SK-N-MC (cell line): ENCODE results near the gene CSNK1D.

Source experiments
- DNase-seq: peaks from one replicate; pipeline ENCODE4 v3.0.0-alpha.2; 2011; ENCODE audit warnings: low read depth, low spot score
- H3K27ac ChIP-seq: fragments of 200-600 bp; sonication (generic); 2 replicates; pipeline ENCODE4 v1.5.1; 2016; ENCODE audit warnings: mixed run types
- H3K36me3 ChIP-seq: fragments of 200-600 bp; sonication (generic); 2 replicates; pipeline ENCODE4 v1.6.1; 2017; ENCODE audit warnings: antibody characterized with exemption, low read length, mixed read lengths; ENCODE audit not compliant: insufficient read depth
- H3K4me3 ChIP-seq: fragments of 200-600 bp; sonication (generic); 2 replicates; pipeline ENCODE4 v1.5.1; 2016
- H3K9ac ChIP-seq: fragments of 200-600 bp; sonication (generic); 2 replicates; pipeline ENCODE4 v1.8.0; 2017; ENCODE audit warnings: mixed run types, mixed read lengths; ENCODE audit not compliant: insufficient read length
- H3K9me3 ChIP-seq: fragments of 200-600 bp; sonication (generic); 2 replicates; pipeline ENCODE4 v1.6.1; 2017; ENCODE audit warnings: low read depth, mild to moderate bottlenecking, antibody characterized with exemption, low read length, moderate library complexity, mixed read lengths
- EZH2 ChIP-seq: fragments of 200-600 bp; sonication (generic); IDR thresholded peaks from one replicate; pipeline ENCODE4 v1.6.1; 2017; ENCODE audit warnings: antibody characterized with exemption
- FOXP2 ChIP-seq: optimal IDR thresholded peaks from 2 replicates; pipeline ENCODE3; 2011; ENCODE audit warnings: mild to moderate bottlenecking, moderate library complexity; ENCODE audit not compliant: insufficient read depth; ENCODE audit errors: extremely low read length, control extremely low read depth
- POLR2AphosphoS5 ChIP-seq: IDR thresholded peaks from 2 replicates; pipeline ENCODE4 v1.6.1; 2012; ENCODE audit warnings: mild to moderate bottlenecking, low read depth, low read length, borderline replicate concordance

The CSNK1D gene

GRCh38 chr17:82298538-82299421 is 25.3 kb upstream of the CSNK1D start:
- TF ChIP-seq POLR2AphosphoS5 (no peak), FOXP2 (no peak), EZH2 (no peak)
- Histone ChIP-seq H3K27ac (no peak overlapping the region), H3K36me3 (no peaks in the 10 kb centered on the region), H3K9ac (no peak overlapping the region), H3K9me3 (no peaks in the 10 kb centered on the region), H3K4me3 (no peak overlapping the region)
- DNase-seq: no peak

GRCh38 chr17:82297714-82298537 is 24.4 kb upstream of the CSNK1D start:
- no peak overlapping the region for H3K27ac ChIP-seq
- no peaks in the 10 kb centered on the region for H3K9me3 ChIP-seq
- H3K4me3 ChIP-seq: no peak overlapping the region
- no peaks in the 10 kb centered on the region for H3K36me3 ChIP-seq
- TF ChIP-seq FOXP2 (peak; percentile 79), EZH2 (no peak), POLR2AphosphoS5 (peak; percentile 35)
- DNase-seq: peak; percentile 28
- H3K9ac ChIP-seq: no peak overlapping the region

- TF ChIP-seq POLR2AphosphoS5: no peak
- no peak for TF ChIP-seq EZH2
- no peak for TF ChIP-seq FOXP2
- H3K4me3 ChIP-seq: no peak overlapping the region
- no peaks in the 10 kb centered on the region for H3K36me3 ChIP-seq
- no peak overlapping the region for H3K9ac ChIP-seq
- no peaks in the 10 kb centered on the region for H3K9me3 ChIP-seq
- no peak for DNase-seq
- no peak overlapping the region for H3K27ac ChIP-seq
These were observed 23.8 kb upstream of the CSNK1D start for GRCh38 chr17:82297280-82297713.

GRCh38 chr17:82296511-82297279 is 23.2 kb upstream of the CSNK1D start:
- H3K36me3 ChIP-seq: no peaks in the 10 kb centered on the region
- TF ChIP-seq POLR2AphosphoS5 (no peak), EZH2 (no peak), FOXP2 (no peak)
- no peak overlapping the region for H3K27ac ChIP-seq
- H3K9ac ChIP-seq: no peak overlapping the region
- no peaks in the 10 kb centered on the region for H3K9me3 ChIP-seq
- no peak for DNase-seq
- H3K4me3 ChIP-seq: no peak overlapping the region

- H3K36me3 ChIP-seq: no peaks in the 10 kb centered on the region
- TF ChIP-seq FOXP2 (no peak), EZH2 (no peak), POLR2AphosphoS5 (no peak)
- H3K4me3 ChIP-seq: no peak overlapping the region
- no peaks in the 10 kb centered on the region for H3K9me3 ChIP-seq
- no peak for DNase-seq
- H3K9ac ChIP-seq: no peak overlapping the region
- no peak overlapping the region for H3K27ac ChIP-seq
These were observed 21.9 kb upstream of the CSNK1D start for GRCh38 chr17:82295472-82295814.

GRCh38 chr17:82294064-82294773 is 20.7 kb upstream of the CSNK1D start:
- no peak for DNase-seq
- Histone ChIP-seq H3K36me3 (no peaks in the 10 kb centered on the region), H3K9me3 (no peaks in the 10 kb centered on the region), H3K4me3 (no peak overlapping the region; the same call in 1 of the 2 replicates), H3K9ac (no peak overlapping the region), H3K27ac (peak overlapping the region; percentile 78)
- peak; percentile 48 for TF ChIP-seq POLR2AphosphoS5
- no peak for TF ChIP-seq EZH2
- no peak for TF ChIP-seq FOXP2

GRCh38 chr17:82292251-82293154 is 19.0 kb upstream of the CSNK1D start:
- peak; percentile 90 for DNase-seq
- Histone ChIP-seq H3K9ac (peak overlapping the region; percentile 93), H3K36me3 (no peaks in the 10 kb centered on the region), H3K9me3 (no peaks in the 10 kb centered on the region), H3K27ac (peak overlapping the region; percentile 94), H3K4me3 (peak overlapping the region; percentile 89)
- TF ChIP-seq FOXP2 (no peak), EZH2 (no peak), POLR2AphosphoS5 (peak; percentile 98)
